HG03025 (cell line): ENCODE data around the gene LILRA5.
"Not testable (repeated sequence)": the region's sequence is repeated elsewhere in the genome, so short reads cannot be mapped to it uniquely, and the experiment has no call there.

Source experiments
- ATAC-seq: cut with Tn5 transposase; IDR thresholded peaks from one replicate; pipeline ENCODE4 v1.9.1; 2021; ENCODE audit warnings: mild to moderate bottlenecking, moderate library complexity; ENCODE audit not compliant: unreplicated experiment, low FRiP score

LILRA5 gene

DNA sequence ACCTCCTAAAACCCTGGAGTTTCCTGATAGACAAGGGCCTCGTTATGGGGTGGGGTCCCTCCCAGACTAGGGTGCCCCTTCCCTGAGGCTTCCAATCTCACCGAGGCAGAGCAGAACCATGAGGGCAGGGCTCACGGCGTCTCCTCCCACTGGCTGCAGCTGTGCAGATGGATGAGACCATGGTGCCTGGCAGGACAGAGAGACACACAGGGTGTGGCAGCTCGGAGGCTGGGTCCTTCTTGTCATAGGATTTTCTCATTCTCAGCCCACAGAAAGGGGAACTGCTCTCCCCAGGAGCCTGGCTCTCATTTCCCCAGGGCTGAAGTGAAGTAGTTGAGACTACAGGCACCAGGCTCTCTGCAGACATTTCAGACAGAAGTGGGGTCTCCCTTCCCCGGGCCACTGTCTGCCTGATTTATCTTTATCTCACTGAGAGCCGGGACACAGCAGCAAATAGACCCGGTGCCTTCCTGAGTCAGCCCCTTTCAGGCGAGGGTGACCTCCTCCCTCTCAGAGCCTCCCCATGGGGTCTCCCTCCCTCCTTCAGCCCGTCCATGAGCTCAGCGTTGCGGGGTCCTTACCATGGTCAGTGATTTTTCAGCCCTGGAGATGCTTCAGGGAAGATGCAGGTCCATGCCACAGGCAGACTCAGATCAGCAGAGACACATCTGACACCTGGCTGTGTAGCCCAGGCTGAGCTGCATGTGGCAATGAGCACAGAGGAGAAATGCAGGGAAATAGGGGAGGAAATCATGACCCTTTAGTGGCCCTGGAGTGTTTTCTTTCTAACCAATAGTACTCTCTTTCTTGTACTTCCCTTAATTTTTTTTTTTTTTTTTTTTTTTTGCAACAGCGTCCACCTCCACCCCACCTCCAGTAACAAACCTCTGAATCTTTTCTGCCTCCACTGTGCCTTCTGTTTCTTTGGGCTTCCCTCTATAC is at the start of gene LILRA5:
LILRA5 (minus strand) TSS at position 731 of the 942 bp plus-strand sequence; CDS start at position 584, 147 bp downstream.
- no peak for ATAC-seq

DNA sequence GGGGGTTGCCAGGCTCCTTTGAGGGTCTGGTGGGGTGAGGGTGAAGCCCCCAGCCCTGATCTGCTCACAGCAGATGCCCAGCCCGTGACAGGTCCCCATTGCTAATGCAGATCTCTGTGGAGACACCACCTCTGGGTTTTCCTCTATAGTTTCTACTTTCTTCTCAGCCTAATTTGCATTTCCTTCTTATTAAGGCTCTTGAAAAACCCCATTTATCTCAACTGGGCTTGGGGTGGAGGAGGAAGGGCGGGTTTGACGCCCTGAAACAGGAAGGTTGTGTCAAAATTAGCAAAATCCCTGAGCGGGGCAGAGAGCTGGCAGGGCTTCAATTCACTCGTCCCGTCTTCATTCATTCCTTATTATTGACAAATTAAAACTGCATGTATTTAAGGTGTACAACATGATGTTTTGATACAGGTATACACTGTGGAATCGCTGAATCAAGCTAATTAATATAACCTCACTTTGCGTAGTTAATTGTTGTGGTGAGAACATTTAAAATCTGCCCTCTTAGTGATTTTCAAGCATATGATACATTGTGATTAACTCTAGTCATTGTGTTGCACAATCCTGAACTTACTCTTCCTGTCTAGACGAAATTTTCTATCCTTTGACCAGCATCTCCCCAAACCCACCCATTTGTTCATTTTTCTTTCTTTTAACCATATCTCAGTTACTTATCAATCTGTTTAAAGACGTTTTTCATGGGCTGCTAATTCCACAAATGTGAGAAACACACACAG is 48.9 kb upstream of the LILRA5 start:
- ATAC-seq, result not testable (repeated sequence)

DNA sequence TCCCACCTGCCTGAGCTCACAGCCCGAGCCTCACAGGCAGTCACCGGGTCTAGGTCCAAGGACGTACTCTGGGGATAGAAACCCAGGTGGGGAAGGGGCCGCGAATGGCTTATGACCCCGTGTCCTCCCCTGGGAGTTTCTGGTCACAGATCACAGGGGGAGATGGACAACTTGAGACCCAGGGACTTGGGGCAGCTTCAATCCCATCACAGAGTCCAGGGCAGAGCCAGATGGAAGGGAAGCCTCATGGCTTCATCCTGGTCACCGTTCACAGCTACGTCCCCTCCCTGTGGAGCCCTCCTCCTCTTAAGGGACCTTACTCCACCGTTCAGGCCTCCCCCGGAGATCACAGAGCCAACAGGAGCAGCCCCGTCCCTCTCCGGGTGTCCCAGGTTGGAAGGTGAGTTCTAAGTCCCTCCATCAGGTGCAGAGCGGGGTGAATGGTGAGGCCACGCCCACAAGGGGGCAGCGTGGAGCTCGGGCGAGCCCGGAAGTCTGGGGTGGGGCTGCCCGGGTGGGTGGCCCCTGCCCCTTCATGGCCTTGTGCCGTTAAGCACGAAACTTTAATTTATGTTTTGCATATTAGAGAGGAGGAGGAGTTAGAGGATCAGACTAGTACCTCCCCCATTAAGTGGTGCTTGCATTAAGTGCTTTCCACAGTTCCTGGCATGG is 46.3 kb upstream of the LILRA5 start:
- not testable (repeated sequence) for ATAC-seq

DNA sequence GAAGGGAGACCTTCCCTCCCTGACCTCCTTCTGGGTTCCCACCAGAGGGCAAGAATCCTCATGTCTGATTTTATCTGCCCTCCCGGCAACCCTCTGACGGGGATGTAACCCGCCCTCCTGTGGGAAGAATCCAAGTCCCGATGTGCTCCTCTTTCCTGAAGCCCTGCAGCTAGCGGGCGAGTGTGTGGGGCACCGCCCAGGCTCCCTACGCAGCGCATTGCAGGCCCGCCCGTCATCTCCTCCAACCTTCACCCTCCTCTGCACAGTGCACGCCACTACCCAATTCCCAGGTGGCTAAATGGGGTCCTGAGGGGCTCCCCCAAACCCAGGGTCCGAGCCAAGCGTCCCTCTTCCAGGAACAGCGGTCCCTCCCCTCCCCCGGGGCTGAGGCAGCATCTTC is 44.4 kb upstream of the LILRA5 start:
- ATAC-seq, result no peak

DNA sequence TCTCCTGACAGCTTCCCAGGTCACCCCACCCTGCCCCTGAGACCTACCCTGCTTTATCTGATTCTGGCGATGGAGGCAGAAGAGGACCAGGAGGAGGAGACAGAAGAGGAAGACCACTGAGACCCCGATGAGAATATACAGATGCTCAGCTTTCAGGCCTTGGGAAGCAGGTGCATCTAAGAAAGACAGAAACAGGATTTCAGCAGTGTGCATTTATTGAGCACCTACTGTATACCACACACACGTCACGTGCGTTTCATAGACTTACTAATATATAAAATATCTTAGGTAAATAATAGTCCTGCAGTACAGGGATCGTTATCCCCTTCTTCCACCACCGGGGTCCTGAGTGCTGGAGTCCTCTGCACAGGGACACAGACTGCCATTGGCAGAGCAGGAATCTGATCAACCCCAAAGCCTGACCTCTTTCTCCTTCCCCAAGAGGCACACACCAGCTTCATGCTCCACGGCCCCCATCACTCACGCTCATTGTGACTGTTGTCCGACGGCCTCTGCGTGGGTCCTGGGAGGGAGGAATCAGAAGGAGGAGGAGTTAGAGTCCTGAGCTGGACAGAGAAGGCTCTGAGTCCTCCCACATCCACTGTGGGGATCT is 43.6 kb upstream of the LILRA5 start:
- no peak for ATAC-seq

DNA sequence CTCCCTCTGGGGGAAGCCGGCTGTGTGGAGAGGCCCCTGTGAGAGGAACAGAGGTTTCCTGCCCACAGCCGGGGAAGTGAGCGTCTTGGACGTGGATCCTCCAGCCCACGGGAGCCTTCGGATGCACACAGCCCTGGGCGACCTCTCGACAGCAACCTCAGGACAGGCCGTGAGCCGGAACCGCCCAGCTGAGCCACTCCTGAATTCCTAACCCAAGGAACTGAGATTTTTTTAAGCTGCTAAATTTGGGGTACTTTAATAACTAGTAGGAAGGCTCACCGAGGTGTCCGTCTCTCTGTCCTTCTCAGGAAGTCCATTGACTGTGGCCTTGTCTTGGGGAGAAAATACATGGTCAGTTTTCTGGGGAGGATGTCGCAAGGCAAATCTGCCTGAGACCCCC is 42.7 kb upstream of the LILRA5 start:
- no peak for ATAC-seq

GRCh38 chr19:54354761-54355160 is 41.8 kb upstream of the LILRA5 start:
- no peak for ATAC-seq

- ATAC-seq, result no peak
Observed at GRCh38 chr19:54352546-54352945, 39.6 kb upstream of the LILRA5 start.

DNA sequence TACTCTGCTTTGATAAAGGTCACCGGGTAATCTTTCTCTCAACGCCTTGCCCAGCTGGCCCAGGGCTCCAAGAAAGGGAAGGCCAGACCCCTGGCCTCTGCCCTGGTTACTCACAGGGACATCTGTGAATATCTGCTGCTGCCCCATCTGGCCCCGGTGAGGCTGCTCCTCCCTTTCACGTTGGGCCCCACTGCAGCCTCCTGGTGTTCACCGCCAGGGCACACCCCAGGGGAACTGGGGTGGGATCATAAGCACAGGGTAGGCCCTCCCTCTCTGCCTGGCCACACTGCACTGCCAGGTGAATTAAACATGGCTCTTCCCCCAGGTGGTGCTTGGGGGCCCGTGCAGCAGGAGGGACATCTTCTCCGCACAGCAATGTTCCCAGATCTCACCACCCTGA is 39.1 kb upstream of the LILRA5 start:
- no peak for ATAC-seq

GRCh38 chr19:54351474-54351873 is 38.5 kb upstream of the LILRA5 start:
- ATAC-seq, result no peak

GRCh38 chr19:54345938-54346386 is 33.0 kb upstream of the LILRA5 start:
- ATAC-seq, result no peak

DNA sequence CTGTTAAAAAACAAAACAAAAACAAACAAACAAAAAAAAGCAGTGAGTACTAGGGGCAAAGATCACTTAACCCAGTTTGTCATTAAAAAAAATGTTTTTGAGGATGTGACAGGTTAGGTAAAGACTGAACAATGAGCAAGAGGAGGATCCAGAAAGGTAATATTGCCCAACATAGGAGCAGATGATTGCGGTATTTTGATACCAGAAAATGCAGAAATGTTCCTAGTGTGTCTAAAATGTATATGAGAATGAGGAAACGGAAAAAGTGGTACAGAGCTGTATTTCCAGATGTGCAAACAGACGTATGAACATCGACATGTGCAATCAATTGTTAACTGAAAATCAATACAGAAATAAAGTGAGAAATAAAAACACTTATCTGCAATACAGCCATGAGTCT is 30.9 kb upstream of the LILRA5 start:
- ATAC-seq, result no peak

DNA sequence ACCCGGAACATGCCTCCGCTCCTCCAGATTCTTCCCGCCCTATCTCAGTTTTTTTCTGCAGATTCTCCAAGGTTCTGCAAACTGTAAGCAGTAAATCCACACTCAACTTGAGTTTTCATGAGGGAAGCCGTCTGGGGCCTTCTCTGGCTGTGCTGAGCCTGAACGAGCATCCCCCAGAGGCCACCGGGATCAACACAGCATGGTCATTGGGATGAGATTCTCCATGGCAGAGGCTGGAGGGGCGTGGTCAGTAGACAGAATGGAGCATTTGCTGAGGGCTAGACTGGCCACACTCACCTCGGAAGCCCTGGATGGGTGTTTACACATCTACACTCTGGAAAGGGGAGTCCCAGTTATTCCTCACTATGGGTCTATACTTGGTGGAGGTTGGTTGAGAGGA is 28.3 kb upstream of the LILRA5 start:
- ATAC-seq, result no peak

GRCh38 chr19:54339646-54340358 is 26.8 kb upstream of the LILRA5 start:
- no peak for ATAC-seq

DNA sequence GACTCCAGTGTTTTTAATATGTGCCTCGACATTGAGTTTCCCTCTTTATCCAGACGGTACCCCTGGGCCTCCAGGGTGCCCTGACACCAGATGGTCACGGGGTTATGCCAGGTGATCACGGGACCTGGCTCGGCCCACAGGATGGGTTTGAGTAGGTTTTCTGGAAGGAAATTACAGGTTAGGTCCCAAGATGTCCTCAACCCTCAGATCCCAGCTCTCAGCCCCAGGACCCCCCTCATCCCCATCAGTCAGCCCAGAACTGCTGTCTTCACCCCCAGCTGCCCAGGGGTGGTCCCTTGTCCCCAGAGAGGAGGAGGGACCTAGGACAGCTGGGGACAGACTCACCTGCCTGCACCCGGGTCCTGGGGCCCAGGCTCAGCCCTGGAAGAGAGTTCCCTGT is 25.6 kb upstream of the LILRA5 start:
- ATAC-seq, result no peak

DNA sequence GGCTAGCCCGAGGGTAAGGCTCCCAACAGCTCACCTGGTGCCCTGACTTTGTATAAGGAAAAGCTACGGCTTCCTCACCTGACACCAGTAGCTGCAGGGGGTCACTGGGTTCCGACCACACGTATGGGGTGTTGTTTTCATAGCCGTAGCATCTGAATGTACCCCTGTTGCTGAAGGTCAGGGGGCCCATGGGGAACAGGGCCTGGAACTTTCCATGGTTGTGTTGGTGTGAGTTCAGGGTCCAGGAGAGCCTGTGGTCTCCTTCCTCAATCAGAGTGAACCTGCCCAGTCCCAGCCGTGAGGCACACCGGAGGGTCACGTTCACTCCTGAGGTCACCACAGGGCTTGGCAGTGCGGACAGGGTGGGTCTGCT is 24.9 kb upstream of the LILRA5 start:
- ATAC-seq, result no peak

DNA sequence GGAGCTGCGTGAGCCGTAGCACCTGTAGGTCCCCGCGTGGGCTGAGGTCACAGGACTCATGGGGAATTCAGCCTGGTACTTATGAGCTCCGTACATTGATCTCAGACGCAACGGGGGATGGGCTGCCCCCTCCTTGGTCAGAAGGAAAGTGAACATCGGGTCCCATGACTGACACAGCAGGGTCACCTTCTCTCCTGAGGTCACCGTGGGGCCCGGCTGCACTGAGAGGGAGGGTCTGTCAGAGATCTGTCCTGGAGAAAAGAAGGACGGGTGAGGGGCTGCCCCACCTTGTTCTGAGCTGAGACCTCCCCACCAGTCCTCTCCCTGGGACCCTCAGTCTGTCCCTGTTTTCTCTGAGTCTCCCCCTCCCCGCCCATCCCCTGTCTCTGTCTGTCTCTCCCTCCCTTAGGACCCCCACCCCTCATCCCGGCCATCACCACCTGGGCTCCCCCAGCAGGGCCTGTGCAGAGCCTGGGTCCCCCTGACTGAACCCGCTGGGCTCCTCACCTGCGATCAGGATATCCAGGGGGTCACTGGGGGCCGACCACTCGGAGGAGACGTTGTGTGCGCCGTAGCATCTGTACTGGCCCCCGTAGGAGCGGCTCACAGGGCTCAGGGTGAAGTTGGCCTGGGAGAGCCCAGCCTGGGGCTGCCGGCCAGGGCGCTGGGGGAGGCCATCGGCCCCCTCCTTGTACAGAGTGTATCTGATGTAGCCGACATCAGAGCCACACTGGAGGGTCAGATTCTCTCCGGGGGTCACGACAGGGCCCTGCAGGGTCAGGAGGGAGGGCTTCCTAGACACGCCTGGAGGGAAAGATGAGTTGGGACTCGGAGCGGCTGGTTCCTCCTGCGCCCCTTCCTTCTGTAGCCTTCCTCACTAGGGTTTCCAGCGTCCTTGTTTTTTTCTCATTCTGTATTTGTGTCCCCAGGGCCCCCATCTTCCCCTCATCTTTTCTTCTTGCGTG is 24.2 kb upstream of the LILRA5 start:
- ATAC-seq, result no peak

DNA sequence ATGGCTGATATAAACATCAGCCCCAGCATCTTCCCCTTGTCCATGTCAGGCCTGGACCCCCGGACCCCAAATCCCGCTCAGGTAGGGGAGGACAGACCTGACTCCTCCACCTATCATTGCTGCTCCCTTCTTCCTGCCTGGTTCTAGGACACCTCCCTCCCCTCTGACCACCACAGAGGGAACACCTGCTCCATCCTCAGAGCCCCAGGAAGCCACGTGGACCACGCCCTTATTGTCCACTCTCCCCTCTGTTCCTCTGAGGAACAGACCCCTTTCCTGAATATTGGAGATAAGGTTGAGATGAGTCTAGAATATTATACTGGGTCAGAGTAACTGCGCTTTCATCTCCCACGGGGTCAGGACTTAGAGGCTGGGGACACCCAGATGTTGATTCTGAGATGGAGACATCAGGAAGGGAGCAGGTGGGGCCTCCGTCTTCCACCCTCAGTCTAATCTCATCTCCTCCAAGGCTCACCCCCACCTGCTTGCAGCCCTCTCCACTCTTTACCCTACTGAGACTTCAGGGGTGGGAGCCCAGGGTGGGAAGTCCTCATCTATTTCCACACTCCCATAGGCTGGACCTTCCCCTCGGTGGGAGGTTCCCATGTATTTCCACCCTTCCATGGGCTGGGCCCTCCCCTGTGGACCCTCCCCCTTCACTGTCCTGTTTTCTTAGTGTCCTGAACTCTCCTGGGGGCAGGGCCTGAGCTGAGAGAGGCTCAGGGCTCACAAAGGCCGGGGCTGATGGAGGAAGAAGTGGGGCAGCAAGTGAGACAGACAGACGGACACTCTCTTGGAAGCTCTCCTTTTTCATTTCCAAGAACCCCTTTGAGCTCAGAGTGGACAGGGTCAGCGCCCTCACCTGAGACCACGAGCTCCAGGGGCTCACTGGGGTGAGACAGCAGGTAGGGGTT is 23.3 kb upstream of the LILRA5 start:
- no peak for ATAC-seq
